Stimulated activated CD4-positive, alpha-beta T cell treated with anti-CD3 and anti-CD28 coated beads, TNF-alpha, amount 100 ng/mL, for 1 hour (primary cell): ENCODE measurements around the gene ADAM8.
"Not testable (repeated sequence)": the region's sequence is repeated elsewhere in the genome, so short reads cannot be mapped to it uniquely, and the experiment has no call there.

Source experiments
- DNase-seq, 3 donors: peaks; one replicate each; pipeline ENCODE4 v3.0.0-alpha.2; 2020; ENCODE audit warnings: low read depth in 3 of 3, low spot score in 1 of 3

The ADAM8 gene

DNA sequence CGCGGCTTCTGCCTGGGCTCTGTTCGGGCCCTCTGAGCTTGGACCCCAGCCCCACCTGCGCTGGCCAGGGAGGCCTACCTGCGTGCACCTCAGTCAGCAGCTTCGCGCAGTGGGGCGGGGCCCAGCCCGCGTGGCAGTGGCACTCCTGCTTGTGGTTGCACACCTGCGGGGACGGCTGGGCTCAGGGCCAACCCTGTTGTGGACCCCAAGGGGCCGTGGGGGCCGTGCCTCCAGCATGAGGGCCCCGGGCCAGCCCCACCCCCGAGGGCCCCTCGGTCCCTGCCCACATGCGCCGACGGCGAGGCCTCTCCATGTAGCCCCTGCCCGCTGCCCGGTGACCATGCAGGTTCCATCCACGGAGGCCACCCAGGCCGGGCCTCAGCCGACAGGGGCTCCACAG, 7.3 kb downstream of the ADAM8 start:
- DNase-seq = no peak

DNA sequence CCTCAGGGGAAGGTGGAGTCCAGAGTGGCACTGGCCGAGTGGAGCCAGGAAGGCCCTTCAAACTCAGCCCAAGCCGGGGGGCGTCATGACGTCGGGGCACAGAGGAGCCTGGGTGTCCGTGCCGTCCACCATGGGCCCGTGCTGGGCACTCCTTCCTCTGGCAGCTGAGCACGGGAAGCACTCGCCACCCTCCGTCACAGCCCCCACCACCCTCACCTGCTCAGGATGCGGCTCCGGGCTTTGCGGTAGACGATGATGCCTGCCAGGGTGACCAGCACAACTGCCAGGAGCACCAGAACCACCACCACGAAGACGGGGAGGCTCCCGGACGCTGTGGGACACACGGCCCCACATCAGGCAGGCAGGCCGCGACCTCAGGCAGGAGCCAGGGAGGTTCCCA, 8.1 kb downstream of the ADAM8 start:
- DNase-seq = no peak

DNA sequence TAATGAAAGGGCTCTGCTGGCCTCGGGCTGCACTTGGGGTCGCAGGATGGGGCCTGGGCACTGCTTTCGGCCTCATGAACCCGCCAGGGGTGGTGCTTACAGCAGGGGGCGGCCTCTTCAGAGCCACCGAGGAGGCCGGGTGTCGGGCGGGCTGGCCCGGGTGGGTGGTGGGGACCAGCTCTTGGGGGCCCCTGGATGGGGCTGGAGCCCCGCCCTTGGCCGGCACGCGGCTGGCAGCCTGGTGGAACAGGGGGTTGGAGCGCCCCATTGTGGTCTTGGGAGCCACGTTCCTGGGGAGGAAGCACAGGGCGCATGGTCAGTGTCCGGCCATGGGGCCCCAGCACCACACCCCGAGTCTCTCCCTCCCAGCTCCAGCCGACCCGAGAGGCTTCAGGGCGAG, 8.8 kb downstream of the ADAM8 start:
- no peak for DNase-seq

DNA sequence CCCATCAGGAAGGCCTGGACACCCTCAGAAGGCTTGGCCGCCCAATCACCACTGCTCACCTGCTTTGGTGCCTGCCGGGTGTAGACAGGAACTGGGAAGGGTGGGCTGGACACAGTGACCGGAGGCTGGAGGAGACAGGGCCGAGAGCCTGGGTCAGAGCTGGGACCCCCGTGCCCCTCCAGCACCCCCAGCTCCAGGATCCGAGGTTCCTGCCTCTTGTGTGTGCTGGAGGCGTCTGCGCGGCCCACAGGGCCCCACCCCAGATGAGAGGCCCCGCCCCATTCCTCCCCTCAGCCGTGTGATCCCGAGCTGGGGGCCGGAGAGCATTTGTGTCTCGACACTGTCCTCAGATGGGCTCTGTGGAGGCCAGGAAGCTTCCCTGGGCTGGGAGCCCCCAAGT, 9.4 kb downstream of the ADAM8 start:
- DNase-seq = no peak

DNA sequence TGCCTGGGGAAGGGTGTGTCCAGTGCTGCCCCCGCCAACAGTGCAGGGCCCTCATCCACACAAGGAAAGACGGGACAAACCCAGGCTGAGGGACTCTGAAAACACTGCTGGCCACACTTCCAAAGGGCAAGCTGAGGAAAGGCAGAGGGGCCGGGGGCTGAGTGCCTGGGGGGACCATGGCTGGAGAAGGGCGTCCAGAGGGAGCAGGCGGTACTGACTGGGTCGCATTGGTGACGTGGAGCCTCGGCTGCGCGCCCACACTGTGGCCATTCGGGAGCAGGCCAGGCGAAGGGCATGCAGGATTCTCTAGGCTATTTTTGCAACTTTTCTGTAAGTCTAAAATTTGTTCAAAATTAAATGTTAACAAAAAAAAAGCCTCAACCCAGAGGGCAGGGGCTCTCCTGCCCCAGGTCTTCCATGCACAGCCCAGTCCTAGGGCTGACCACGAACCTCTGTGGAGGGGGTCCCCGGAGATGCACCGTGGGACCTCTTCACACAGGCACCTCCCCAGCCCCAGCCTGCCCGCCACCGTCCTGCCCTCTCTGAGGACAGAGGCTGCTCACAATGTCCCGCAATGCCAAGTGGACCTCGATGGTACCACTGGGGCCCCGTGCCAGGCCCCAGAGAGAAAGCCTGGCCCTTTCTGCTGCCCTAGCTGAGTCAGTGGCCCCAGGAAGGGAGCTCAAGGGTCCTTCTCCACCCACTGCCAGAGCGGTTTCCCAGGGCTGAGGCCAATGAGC, 10.4 kb downstream of the ADAM8 start:
- DNase-seq = no peak

DNA sequence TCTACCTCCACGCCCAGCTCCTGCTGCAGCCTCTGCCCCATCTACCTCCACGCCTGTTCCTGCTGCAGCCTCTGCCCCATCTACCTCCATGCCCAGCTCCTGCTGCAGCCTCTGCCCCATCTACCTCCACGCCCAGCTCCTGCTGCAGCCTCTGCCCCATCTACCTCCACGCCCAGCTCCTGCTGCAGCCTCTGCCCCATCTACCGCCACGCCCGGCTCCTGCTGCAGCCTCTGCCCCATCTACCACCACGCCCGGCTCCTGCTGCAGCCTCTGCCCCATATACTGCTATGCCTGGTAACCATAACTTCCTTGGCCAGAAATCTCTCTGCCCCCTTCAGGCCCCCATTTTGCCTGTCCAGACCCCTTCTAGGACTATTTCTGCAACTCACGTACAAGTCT, 11.6 kb downstream of the ADAM8 start:
- DNase-seq = not testable (repeated sequence)

DNA sequence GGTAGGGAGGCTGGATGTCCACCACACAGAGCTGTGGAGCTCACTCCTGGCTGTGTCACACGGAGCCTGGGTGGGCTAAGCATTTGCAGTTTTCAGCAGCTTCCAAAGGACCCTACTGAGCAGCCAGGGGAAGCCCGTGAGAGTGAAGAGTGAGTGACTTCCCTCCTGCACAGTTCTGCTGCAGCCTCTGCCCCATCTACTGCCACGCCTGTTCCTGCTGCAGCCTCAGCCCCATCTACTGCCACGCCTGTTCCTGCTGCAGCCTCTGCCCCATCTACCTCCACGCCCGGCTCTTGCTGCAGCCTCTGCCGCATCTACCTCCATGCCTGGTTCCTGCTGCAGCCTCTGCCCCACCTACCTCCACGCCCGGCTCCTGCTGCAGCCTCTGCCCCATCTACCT, 12.2 kb downstream of the ADAM8 start:
- DNase-seq = no peak

DNA sequence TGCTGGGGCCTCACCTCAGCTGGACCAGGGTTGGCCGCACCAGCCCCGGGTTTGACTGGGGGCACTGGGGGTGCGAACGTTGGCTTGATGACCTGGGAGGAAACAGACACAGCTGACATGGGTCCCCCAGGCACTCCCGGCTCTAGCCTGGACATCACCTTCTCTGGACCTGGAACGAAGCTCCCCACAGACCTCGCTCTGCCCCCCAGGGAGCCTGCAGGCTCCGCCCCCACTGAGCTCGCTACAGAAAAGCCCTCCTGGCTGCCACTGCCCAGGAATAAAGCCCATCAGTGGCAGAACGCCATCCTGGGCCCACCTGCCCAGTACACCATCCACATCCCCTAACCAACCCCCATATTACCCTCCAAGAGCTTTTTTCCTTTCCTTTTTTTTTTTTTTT, 13.0 kb downstream of the ADAM8 start:
- no peak for DNase-seq

DNA sequence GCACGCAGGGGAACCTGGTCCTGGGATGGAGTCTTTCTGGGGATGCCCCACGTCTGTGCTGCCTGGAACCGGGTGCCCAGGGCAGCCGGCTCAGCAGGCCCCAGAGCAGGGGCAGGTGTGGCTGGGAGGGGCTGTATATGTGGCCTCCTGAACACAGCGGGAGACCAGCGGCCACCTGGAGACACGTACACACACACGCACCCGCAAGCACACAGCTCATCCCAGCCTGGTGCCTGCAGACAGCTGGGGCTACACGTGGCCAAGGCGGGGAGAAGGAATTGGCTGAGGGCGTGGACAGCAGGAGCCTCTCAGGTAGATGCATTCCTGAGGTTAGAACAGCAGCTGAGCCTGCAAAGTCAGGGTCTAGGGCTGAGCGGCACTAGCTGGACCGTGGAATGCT, 14.0 kb downstream of the ADAM8 start:
- no peak for DNase-seq

DNA sequence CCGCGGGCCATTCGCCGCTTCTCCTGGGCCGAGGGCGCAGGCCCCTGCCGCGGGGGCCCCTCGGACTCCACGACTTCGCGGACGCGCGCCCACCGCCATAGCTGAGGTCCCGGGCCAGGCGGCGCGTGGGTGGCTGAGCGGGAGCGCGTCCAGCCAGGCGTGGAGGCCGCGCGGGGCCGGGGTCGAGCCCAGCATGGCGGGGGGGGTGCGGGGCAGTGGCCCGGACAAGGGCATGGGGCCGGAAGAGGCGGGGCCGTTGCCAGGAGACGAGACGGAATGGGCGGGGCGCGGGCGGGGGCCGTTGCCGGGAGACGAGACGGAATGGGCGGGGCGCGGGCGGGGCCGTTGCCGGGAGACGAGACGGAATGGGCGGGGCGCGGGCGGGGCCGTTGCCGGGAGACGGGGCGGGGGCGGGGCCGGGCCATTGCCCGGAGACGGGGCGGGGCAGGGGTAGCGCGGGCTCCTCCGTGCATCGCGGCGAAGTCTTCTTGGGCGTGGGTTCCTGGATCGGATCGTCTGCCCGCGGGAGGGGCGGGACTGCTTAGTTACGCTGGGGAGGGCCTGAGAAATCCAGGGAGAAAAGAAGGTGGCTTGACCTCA, 14.8 kb downstream of the ADAM8 start:
- DNase-seq = peak; percentile 73 to 77 (median 75)

DNA sequence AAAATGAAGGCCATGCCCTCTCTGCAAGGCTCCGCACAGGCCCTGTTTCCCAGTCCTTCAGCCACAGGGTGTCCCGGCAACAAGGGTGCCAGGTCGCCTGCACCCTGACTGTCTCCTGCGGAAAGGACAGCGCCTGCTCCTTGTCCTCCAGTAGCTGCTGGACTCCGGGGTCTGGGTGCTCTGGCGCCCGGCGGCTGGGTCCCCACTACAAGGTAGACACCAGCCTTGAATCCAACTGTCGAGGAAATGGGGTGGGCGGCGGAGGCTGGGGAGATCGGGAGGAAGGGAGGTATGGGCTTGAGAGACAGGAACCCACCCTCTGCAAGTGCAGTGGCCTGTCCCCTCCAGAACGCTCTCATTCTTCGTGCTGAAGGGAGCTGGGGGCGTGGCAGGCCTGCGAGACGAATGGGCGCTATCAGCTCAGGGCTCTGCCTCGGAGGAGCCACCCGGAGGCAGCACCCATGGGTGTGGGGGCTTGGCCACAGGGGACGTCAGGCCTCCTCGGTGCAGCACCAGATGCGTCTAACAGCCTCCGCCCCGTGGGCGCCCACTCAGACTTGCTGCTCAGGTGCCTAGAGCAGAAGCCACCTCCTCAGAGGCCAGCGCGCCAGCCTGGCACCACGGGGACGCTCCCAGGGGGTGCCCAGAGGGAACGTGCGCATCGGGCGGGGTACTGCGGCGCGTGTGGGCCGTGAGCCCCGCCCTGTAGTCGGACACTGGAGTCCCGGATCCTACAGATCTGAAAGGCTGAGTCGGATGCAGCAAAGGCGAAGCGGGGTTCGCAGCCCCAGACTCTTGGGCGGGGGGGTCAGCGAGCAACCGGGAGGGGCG, 15.6 kb downstream of the ADAM8 start:
- DNase-seq = peak in 1 of 3 donors; percentile 51

DNA sequence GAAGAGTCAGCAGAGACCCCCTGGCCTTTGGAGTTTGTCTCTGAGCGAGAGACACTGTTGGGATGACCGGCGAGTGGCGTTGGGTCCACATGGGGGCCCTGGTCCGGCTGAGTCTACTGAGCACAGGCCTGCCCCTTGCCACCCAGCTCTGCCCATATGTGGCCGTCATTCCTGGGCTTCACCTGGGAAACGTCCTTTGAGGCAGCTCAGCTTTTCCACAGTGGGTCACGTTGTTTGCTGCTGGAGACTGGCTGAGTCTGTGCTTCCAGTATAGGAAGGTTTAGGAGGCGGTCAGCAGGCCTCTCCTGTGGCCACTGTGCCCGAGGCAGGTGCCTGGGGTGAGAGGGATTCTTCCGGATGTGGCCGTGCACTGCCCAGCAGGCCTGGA, 17.1 kb downstream of the ADAM8 start:
- no peak for DNase-seq

DNA sequence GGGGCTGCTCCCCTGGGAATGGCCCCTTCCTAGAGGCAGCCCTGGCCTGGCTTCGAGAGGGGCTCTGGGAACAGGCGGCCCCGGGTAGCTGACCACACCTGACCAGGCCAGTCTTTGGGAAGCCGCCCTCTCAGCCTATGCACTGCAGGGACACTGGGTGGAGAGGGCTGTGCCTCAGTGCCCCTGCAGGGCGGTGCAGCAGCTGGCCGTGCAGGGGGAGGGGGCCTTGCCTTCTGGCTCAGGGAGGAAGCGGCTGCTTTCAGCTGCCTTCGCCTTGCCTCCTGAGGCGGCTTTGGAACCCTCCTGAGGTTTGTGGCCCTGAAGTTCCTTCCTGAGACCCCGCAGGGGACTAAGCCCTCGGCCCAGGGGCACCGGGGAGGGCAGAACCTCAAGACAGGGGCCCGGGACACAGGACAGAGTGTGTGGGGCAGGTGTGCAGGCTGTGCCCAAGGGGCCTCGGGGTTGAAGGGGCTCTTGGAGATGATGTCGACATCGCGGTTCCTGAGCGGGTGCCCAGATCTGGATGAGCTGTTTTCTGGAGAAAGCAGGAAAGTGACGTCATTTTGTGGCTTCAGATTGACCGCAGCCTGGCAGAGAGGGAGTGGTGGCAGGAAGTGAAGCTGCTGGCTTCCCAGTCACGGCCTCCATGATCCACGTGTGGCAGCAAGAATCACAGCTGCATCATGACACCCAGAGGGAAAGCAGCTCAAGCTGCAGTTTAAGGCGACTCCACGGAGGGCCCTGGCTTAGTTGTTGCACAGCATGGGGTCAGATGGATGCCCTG, 17.7 kb downstream of the ADAM8 start:
- peak in 2 of 3 donors; percentile 56 to 64 for DNase-seq

DNA sequence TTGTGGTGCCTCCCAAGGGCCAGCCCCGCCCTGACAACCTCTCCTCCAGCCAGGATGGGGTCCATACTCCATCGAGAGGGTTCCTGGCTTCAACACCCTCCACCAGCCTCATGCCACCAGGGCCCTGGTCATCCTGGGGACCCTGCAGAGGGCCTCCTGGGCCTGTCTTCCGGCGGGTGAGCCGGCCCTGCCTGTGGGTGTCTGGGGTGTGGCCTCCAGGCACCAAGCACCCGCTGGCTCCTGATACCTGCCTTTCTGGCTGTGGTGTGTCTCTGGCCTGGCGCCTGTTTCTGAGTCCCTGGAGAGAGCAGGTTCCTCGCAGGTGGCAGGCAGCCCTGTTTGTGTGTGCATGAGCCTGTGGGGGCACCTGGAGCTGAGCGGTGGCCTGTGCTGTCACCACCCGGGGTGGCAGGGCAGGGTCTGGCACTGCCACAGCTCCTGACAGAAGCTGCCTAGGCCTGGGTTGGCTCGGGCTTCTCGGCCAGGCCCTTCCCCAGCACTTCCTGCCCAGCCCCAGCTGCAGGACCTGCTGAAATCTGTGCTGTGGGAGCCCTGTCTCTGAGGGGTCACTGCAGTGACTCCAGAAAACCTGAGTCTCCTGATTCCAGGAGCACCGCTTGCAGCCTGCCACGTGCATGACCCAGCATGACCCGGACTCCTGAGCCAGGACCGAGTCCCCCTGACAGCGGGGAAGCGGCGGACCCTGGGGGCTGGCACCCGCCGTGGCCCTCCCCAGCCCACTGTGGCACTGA, 18.4 kb downstream of the ADAM8 start:
- no peak for DNase-seq

DNA sequence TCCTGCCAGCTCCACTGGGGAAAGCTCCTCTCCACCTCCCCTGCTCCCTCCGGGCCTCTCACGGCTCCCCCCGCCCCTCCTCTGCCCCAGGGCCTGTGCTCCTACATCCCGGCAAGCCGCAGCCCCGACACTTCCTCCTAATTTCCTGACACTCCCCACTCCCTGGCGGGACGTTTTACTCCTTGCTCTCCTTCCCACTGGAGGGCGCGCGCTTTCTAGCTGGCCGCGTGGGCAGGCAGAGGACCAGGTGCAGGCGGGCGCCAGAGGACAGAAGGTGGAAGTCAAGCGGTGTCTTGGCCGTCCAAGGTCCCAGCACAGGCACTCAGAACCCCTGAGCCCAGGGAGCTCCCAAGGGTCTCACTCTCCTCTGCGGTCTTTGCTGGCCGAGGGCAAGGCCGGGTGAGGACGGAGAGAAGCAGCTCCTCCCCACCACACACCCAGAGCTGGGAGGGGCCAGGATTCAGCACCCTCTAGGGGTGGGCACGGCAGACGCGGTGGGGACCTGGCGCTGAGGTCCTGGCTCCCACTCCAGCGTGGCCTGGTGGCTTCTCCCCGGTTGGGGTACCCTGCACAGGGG, 19.1 kb downstream of the ADAM8 start:
- DNase-seq = no peak

DNA sequence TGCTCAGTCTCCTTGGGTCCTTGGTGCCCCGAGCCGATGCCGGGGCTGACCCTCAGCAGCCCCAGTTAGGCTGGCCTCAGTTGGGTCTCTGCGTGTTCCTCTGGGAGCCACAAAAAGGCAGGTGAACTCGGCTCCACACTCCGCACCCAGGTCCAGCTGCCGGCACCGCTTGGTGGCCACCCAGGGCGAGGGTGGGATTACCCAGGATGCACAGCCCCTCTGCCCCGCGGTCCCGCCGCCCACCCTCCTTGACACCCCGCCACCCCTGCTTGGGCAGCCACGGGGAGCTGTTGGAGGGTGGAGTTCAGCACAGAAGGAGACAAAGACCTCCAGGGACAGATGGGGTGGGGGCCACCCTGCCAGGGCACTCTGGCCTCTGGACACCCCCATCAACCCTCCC, 21.3 kb downstream of the ADAM8 start:
- no peak for DNase-seq

DNA sequence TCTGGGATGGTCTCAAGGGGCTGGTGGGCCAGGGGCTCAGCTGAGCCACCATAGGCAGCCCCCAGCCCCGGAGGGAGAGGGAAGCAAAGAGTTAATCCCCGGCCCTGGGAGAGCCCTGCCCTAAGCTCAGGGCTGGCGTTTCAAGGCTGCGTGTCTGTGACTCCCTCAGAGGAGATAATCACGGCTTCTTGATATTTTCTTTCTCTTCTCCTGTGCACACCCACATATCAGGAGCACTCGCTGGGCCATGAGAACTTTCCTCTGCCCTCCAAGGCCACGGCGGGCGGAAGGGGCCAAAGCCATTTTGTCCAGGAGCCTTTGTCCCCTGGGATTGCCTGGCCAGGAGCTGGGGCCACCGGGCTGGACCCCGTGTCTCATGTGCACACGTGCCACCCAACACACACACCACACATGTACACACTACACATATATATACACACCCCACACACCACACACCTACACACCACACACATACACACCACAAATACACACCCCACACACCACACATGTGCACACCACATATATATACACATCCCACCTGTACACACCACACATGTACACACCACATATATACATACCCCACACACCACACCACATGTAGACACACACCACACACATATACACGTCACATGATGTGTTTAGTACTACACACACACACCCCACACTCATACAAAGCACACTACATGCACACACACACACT, 22.1 kb downstream of the ADAM8 start:
- no peak for DNase-seq

DNA sequence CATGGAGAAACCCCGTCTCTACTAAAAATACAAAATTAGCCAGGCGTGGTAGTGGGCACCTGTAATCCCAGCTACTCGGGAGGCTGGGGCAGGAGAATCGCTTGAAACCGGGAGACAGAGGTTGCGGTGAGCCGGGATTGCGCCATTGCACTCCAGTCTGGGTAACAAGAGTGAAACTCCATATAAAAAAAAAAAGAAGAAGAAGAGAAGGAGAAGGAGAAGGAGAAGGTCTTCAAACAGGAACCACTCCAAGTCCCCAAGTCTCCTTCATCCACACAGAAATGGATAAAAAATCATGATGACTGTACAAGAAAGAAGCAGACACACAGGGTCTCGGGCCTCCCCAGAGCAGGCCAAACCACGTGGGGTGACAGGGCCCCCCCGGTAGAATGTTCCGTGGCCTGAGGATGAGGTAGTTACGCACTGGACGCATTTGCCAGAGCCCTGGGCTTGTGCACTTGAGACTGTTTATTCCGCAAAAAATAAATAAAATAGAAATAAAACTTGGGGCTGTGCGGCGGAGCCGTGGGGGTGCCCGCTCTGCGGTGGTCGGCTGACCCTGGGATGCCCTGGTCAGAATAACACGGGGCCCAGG, 23.2 kb downstream of the ADAM8 start:
- DNase-seq = no peak

DNA sequence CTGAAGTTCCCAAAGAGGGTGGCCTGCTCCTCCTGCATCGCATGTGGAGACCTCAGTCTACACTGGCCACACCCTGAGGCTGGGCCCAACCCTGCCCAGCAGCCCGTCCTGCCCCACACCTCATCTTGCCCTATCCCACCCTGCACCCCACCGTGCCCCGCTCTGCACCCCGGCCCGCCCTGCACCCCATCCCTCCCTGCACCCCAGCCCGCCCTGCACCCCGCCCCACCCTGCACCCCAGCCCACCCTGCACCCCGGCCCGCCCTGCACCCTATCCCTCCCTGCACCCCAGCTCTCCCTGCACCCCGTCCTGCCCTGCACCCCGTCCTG, 24.5 kb downstream of the ADAM8 start:
- DNase-seq = no peak
